ENCODE data around the gene STK11IP.

Gene STK11IP

DNA sequence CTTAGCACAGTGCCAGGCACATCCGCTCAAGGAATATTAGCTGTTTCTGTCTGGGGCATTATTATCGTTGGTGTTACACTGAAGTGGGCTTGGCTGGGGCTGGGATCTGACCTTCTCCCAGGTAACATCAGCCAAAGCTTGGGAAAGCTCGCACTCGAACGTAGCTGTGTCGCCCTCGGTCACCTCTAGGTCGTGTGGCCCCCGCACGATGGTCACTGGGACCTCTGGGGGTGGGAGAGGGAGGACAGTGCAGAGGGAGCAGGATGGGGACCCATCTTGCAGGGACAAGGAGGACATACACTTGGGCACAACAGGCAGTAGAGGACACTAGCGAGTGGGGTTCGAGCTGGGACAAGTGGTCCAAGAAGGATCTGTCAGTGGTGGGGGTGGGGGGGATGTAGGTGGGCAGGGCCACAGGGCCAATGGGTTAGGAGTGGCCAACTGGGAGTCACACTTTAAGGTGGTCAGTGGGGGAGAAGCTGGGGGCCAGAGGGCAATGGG, 44.1 kb upstream of the STK11IP start:
- TF ChIP-seq, protein P1, sequence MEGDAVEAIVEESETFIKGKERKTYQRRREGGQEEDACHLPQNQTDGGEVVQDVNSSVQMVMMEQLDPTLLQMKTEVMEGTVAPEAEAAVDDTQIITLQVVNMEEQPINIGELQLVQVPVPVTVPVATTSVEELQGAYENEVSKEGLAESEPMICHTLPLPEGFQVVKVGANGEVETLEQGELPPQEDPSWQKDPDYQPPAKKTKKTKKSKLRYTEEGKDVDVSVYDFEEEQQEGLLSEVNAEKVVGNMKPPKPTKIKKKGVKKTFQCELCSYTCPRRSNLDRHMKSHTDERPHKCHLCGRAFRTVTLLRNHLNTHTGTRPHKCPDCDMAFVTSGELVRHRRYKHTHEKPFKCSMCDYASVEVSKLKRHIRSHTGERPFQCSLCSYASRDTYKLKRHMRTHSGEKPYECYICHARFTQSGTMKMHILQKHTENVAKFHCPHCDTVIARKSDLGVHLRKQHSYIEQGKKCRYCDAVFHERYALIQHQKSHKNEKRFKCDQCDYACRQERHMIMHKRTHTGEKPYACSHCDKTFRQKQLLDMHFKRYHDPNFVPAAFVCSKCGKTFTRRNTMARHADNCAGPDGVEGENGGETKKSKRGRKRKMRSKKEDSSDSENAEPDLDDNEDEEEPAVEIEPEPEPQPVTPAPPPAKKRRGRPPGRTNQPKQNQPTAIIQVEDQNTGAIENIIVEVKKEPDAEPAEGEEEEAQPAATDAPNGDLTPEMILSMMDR (IDR thresholded peaks at IDR 0.05; ENCODE audit: low read depth, low read length): no peak
- no peak for DNase-seq (ENCODE audit: extremely low read depth, low read depth)

DNA sequence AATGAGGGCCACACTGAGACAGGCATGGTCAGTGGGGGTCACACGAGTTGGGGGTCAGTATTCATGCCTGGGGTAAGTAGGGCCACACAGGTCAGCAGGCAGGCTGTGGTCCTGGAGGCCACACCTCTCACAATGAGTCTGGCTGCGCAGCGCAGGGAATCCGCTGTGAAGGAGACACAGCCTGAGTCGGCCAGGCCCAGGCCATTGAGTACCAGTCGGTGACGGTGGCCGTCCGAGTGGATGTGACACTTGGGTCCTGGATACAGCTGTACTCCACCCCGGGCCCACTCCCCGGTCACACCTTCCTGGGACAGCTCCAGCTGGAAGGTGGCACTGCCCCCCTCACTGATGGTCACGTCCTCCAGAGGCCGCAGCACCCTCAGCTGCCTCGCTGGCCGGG, 43.3 kb upstream of the STK11IP start:
- TF ChIP-seq, protein P1 (IDR thresholded peaks at IDR 0.05; ENCODE audit: low read depth, low read length): no peak
- no peak for DNase-seq (ENCODE audit: extremely low read depth, low read depth)

DNA sequence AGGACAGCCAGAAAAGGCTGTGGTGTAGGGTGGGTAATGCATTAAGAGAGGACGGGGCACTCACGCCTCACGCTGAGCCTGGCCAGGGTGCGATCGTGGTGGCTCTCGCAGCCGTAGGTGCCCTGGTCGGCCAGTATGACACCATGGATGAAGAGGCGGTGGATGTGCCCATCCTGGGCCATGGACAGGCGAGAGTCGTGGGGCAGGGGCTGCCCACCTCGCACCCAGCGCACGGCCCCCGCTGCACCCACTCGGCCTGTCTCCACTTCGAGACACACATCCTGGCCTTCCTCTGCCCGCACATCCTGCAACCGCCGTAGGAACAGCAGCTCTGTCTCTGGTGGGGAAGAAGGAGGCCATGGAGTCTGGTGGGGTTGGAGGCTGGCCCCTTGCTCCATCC, 41.7 kb upstream of the STK11IP start:
- TF ChIP-seq, protein P1 (IDR thresholded peaks at IDR 0.05; ENCODE audit: low read depth, low read length): no peak
- DNase-seq (ENCODE audit: extremely low read depth, low read depth): no peak

DNA sequence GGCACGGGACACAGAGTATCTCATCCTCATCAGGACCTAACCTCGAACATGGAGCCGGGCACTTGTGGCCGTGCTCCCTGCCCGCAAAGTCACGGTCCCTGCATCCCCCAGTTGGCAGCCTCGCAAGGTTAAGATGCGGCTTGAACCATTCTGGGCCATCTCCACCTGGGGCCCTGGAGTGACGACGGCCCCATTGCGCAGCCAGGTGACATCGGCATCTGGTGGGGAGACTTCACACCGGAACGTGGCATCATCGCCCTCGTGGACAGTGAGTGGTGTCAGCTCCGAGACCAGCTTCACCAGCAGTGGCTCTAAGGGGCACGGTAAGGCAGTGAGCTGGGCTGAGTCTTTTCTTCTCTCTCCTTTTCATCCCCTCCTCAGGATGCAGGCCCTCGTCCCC, 41.2 kb upstream of the STK11IP start:
- DNase-seq (ENCODE audit: extremely low read depth, low read depth): no peak
- TF ChIP-seq, protein P1 (IDR thresholded peaks at IDR 0.05; ENCODE audit: low read depth, low read length): no peak

DNA sequence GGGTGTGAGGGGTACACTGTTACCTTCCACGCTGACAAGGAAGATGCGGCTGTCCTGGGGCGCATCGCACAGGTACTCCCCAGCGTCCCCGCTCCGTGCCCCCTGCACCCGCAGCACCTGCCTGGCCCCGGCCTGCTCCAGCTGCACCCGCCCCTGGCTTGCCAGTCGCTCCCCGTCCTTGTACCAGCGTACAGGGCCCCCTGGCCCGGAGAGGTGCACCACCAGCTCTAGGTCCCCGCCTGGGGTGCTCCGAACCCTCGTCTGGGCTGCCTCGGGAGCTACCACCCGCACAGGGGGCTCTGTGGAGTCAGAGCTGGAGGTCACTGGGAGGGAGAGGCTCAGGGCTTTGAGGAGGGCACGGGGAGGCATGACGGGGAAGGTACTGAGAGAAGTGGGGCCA, 40.3 kb upstream of the STK11IP start:
- TF ChIP-seq, protein P1 (IDR thresholded peaks at IDR 0.05; ENCODE audit: low read depth, low read length): no peak
- no peak for DNase-seq (ENCODE audit: extremely low read depth, low read depth)

DNA sequence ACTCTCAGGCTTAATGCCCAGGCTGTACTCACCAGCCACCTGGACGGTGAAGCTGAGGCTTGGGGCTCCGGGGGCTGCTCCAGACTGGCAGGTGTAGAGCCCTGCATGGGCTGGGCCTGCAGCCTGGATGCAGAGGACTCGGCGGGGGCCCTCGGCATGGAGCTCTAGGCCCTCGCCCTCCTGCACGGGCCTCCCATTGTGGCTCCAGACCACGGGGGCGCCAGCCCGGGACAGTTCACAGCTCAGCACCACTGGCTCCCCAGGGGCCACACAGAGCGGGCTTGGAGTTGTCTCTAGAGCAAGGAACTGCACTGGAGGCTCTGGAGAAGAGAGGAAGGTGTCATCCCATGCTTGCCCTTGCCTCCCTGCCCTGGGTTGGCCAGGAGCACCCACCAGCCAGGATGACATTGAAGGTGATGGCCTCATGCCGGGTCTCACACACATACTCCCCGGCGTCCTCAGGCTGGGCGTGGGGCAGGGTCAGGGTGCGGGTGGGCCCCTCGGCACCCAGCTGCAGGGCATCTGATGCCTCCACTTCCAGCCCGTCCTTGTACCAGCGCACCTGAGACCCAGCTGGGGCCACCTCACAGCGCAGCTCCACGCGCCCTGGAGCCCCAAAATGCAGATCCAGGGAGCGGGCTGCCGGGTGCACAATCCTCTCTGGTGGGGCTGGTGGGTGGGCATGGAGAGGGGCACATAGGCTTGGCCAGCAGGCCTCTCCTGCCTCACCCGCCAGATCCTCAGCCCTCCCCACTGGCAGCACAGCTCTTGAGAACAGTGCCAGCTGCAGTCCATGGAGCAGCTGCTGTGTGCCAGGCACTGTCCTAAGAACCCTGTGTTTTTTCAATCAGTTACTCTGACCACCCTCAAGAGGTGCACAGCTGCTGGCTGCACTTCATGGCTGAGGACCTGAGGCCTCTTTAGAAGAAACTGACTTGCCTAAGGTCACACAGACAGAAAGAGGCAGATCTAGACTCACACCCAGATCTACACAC, 39.6 kb upstream of the STK11IP start:
- TF ChIP-seq, protein P1 (IDR thresholded peaks at IDR 0.05; ENCODE audit: low read depth, low read length): no peak
- DNase-seq (ENCODE audit: extremely low read depth, low read depth): no peak

Measured in AG09319 (cell line).